HG02763 (cell line): ENCODE results near the gene PLXNB2.

Experiments used
- ATAC-seq: cut with Tn5 transposase; IDR thresholded peaks from one replicate; pipeline ENCODE4 v1.9.1; 2021; ENCODE audit warnings: mild to moderate bottlenecking, moderate library complexity; ENCODE audit not compliant: unreplicated experiment

Gene PLXNB2

GRCh38 chr22:50298937-50299784, 8.3 kb downstream of the PLXNB2 start:
- ATAC-seq: no peak

GRCh38 chr22:50298266-50298637, 9.2 kb downstream of the PLXNB2 start:
- ATAC-seq: no peak

DNA sequence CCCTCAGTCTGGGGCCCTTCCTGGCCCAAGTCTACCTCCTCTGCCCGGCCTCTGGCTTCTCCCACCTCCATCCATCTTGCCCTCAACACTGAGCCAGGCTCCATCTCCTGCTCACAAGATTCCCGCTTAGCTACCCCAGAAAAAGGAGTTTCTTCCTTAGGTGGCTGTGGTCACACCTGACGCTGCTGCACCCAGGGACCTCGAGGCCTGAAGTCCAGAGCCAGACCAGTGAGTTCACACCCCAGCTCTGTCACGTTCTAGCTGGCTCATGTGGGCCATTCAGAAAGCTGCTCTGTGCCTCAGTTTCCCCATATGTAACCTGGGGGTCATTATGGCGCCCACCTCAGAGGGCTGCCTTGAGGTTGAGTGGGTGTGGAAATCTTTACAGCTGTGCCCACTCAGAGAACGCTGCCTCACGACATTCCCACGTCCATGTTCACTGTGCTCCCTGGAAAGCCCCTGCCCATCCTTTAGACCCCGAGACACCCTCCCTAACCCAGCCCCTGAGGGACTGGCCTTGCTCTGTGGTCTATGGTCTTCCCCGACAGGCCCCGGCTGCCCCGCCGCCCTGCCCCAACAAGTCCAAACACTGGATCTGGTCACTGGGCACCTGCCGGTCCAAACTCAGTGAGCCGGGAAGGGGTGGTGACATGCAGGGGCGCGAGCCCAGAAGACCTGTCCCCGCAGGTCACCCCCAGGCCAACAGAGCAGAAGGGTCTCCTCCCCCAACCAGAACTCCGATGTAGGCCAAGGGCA, 9.8 kb downstream of the PLXNB2 start:
- no peak for ATAC-seq

DNA sequence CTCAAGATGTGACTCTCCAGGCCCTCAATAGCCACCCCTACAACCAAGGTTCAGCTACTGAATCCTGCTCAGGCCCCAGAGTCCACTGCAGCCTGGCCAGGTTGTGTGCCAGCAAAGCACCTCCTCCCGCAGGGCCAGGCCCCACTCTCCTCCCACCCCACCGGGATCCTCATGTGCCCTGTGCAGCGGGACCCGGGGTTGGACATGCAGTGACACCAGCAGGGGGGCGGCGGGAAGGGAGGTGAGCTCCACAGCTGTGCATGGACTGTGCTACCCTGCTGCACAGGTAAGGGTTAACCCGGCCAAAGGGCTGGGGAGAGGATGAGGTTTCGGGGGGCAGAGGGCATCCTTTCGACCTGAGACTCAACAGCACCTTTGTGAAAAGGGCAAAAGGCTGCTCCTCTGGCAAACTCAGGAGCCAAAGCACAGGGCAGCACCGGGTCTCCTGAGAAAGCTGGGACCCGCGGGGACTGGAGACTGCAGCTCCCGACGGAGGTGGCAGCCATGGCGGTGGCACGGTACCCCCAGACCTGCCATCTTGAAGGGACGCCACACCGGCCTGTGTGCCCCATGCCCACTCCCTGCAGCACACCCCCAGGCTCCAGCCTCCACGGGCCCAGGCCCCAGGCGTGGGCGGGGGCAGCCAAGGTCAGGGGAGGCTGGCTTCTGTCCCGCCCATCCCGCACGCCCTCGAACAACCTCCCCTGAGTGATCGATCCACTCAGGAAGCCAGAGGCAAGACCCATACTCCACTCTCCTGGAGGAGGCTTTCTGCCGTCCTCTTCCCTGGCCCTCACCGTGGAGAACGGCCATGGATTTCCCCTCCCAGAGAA, 10.6 kb downstream of the PLXNB2 start:
- no peak for ATAC-seq

DNA sequence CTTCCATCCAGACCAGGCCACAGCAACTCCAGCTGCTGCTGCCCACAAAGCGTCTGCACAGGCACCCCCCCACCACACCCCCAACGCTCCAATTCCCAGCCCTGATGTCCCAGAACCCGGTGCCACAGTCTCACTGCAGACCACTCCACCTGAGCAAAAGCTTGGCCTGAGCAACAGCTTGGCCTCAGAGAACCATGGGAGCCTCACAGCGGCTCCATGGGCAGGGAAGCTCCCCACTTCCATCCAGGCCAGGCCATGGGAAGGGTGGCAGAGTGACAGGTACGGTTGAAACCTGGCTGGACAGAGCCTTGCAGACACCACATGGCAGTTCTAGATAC, 13.2 kb downstream of the PLXNB2 start:
- no peak for ATAC-seq

- ATAC-seq: no peak
Measured at GRCh38 chr22:50293441-50294318, 13.8 kb downstream of the PLXNB2 start.

DNA sequence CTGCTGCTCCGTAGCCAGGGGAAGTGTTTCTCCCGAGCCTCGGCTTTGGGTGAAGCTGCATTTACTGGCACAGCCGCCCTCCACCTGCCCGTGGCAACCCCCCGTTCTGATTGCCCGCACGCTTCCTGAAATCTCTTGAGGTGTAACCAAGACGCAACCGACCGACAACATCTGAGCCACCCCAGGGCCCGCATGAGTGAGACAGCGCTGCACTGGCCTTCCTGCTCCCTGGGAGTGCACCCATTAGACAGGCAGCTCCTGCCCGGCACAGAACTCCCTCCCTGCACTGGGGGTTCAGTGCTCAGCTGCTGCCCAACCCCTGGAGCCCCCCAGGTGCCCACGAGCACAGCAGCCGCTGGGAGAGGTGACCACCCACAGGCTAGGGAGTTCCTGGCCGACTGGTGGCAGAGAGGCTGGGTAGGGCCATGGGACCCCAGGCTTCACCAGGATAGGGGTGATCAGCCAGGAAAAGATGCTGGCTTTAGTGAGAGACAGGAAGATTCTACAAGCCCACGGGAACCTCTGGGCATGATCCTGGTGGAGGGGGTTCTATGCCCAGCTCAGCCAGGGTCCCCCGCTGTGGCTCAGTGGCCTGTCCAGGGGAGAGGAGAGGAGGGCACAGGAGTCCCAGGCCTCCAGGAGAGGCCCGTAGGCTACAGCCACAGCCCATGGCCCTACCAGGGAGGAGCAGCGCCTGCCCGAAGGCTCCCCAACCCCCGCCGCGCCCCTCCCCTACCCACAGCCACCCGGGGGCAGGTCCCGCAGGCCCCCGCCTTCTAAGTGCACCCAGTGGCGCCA, 14.6 kb downstream of the PLXNB2 start:
- ATAC-seq: no peak

- ATAC-seq: no peak
Measured at GRCh38 chr22:50289942-50290630, 17.4 kb downstream of the PLXNB2 start.

- ATAC-seq: no peak
Measured at GRCh38 chr22:50289151-50289941, 18.1 kb downstream of the PLXNB2 start.

- ATAC-seq: no peak
Measured at GRCh38 chr22:50287731-50288130, 19.7 kb downstream of the PLXNB2 start.

GRCh38 chr22:50286701-50287318, 20.6 kb downstream of the PLXNB2 start:
- ATAC-seq: no peak

- ATAC-seq: no peak
Measured at GRCh38 chr22:50286275-50286674, 21.2 kb downstream of the PLXNB2 start.

- no peak for ATAC-seq
Measured at GRCh38 chr22:50285568-50286229, 21.7 kb downstream of the PLXNB2 start.

- ATAC-seq: no peak
Measured at GRCh38 chr22:50284479-50284878, 23.0 kb downstream of the PLXNB2 start.

DNA sequence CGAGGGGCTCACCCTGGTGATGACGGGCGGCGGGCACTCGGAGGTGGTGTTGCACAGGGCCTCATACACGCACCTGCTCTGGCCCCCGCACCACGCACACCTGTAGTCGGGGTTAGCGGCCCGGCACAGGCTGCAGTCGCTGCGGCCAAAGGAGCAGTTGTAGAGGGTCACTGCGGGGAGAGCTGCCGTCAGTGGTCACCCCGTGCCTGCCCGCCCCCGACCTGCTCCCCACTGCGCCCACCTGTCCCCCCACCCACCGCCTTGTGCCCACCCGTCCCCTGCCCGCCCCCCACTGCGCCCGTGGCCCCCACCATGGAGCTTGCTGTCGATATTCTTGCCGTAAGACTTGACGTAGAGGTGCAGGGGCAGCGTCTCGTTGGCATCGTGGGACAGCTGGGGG, 23.6 kb downstream of the PLXNB2 start:
- ATAC-seq: no peak

- no peak for ATAC-seq
Measured at GRCh38 chr22:50282361-50283155, 24.9 kb downstream of the PLXNB2 start.

DNA sequence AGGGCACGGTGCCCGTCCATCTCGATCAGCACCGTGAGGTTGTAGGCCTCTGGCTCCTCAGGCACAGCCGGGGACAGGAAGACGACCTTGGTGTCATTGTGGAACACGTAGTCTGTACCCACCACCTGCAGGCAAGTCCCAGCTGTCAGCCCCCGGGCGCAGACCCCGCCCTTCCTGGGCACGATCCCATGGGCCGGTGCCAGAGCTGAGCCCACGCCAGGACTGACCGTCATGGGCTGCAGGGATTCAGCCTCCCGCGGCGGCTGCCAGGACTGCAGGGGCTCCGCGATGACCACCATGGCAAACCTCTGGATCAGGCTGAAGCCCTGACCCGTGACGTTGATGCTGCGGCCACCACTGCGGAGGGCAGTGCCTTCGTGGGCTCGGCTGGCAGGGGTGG, 25.5 kb downstream of the PLXNB2 start:
- no peak for ATAC-seq
